Pulmonary artery endothelial cell (primary cell): ENCODE data around the gene CHN2. TPM values are rescaled to one million over a fixed set of nuclear protein-coding genes. Genes with fewer than 3 reads are reported as not detected.
"Not testable (repeated sequence)": the region's sequence is repeated elsewhere in the genome, so short reads cannot be mapped to it uniquely, and the experiment has no call there.

Experiments used
- DNase-seq: peaks from one replicate; pipeline ENCODE4 v3.0.0-alpha.2; 2011; ENCODE audit warnings: low read depth, low spot score
- total RNA-seq: library from RNA; depleted of rRNA; stranded (reverse); fragments of >200 nt; gene quantifications from 2 replicates; pipeline ENCODE4 v1.2.3, GENCODE V29; 2014

Gene CHN2
- total RNA-seq, 1 donor from 2014 or later = 0.13 TPM

GRCh38 chr7:29528526-29528925 lies 334.0 kb downstream of the CHN2 start:
- DNase-seq = not testable (repeated sequence)

Other genes with a start within 250 kb of the CHN2 start
- gene TRIL, start 236.4 kb upstream of the CHN2 start, total RNA-seq = 0.33 and 0.63 TPM in 2 replicates
- gene CPVL, start 48.2 kb upstream of the CHN2 start, total RNA-seq = not detected in 2 replicates